Astrocyte (in vitro differentiated cells and primary cell): ENCODE data around the gene LYZL4.

Source experiments
- CTCF ChIP-seq: IDR thresholded peaks from 2 replicates; pipeline ENCODE4 v1.5.1; 2011; ENCODE audit warnings: low read depth, mild to moderate bottlenecking, inconsistent platforms, low read length, moderate library complexity; ENCODE audit not compliant: insufficient read depth
- EZH2 ChIP-seq: IDR thresholded peaks from 2 replicates; pipeline ENCODE4 v1.6.1; 2012; ENCODE audit warnings: mild to moderate bottlenecking, low read length, inconsistent platforms; ENCODE audit not compliant: insufficient read depth

GRCh38 chr3:42443292-42443691 is 32.9 kb upstream of the LYZL4 start:
- TF ChIP-seq CTCF (no peak), EZH2 (no peak)
